Stimulated activated CD8-positive, alpha-beta memory T cell treated with anti-CD3 and anti-CD28 coated beads, Interleukin-12 subunit alpha, Interleukin-12 subunit beta, amount 100 ng/mL, for 1 hour (primary cell): ENCODE data around the gene AMT.
A peak's percentile ranks its signal among the peaks of the same experiment; 100 is the strongest.
"Not testable (repeated sequence)": the region's sequence is repeated elsewhere in the genome, so short reads cannot be mapped to it uniquely, and the experiment has no call there.

Source experiments
- DNase-seq: peaks from one replicate; pipeline ENCODE4 v3.0.0-alpha.2; 2020; ENCODE audit warnings: low read depth

AMT gene

GRCh38 chr3:49421890-49422378, 339 bp downstream of the AMT start:
- DNase-seq: no peak

GRCh38 chr3:49417516-49418120, 4.7 kb downstream of the AMT start:
- no peak for DNase-seq

DNA sequence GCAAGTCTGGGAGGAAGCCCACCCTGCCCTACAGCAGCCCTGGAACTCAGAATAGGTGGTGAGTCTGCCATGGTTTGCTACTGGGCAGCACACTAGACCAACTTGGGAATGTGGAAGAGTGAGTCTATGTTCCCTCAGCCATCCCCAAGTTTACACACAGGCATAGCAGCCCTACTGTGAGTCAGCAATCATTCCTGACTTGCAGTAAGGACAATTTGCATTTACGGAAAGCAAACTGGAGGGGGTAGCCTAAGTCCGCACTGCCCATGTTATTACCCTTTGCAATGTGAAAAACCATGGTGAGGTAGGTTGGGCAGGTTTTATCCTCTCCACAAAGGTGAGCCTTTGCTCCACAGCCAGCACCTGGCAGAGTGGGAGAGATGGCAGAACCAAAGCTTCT, 5.4 kb downstream of the AMT start:
- DNase-seq: no peak

DNA sequence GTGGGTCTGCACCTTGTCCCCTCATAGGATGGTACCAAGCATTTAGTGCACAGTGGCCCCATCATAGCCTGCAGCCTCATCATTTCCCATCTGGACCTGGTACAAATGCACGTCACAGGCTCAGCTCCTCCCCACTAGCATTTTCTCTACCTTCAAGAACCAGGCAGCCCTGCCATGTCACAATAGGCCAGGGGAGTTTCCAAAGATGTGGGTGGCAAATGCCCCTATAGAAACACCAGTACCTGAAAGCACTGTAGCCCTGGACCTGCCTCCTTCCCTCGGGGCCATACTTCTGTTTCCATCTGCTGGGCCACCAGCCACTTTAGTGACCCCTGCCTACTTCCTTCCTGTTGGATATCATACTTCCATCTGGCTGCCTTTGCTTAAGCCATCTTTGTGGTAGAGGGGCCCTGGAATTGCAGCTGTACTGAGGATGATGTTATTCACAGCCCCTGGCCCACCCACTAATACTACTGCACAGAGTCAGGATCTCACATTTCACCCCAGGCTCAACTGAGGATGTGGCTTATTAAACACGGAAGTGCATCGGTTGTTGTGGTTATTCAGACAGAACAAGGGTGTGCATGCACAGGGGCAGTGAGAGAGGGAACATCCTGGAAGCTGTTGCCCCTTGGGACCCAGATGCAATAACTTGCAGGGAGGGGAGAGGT, 6.2 kb downstream of the AMT start:
- peak; percentile 41 for DNase-seq

DNA sequence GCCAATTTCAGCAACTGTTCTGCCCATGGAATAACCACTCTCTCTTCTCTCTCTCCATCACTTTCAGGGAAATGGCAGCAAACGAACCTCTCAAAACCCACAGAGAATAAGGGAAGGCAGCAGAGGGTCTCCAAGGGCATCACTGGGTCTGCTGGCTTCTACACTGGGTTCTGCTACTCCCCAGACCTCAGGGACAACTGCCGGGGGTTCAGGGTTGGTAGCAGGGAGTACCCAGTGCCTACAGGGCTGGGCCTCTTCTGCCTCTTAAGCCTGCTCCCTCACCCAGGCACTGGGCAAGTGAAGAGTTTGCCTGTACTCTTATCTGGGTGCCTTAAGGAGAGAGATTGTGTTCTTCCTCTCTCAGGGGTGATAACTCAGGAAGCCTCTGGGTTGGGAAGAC, 7.5 kb downstream of the AMT start:
- no peak for DNase-seq

DNA sequence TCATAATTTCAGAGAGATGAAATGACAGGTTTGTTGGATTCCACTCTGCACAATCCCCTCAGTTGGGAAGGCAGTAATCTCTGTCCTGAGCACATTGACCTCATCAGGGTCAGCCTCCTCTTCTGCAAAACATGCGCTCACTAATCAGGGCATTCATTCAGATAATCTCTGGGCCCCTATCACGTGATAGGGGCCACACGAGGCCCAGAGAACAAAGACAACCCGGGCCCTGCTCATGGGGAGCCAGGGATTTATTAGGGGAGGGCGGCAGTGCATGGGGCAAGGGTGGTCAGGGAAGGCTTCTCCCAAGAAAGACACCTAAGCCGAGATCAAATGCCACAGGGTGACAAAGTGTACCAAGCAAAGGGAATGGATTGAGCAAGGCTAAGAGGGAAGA, 8.9 kb downstream of the AMT start:
- DNase-seq: no peak

- no peak for DNase-seq
These were observed 9.5 kb downstream of the AMT start for GRCh38 chr3:49412632-49413337.

GRCh38 chr3:49411968-49412631, 10.2 kb downstream of the AMT start, which contains the start of the genes RHOA and TCTA:
RHOA (minus strand) TSS chr3:49411976; CDS start chr3:49375589, 36,387 bp downstream.
TCTA (plus strand) TSS chr3:49412423; CDS start chr3:49412427, 4 bp downstream.
- DNase-seq: peak; percentile 99

GRCh38 chr3:49411535-49411967, 10.7 kb downstream of the AMT start:
- DNase-seq: no peak

- no peak for DNase-seq
These were observed 11.3 kb downstream of the AMT start for GRCh38 chr3:49410846-49411534.

GRCh38 chr3:49410066-49410845, 12.0 kb downstream of the AMT start:
- no peak for DNase-seq

GRCh38 chr3:49406571-49407565, 15.4 kb downstream of the AMT start:
- DNase-seq: no peak

DNA sequence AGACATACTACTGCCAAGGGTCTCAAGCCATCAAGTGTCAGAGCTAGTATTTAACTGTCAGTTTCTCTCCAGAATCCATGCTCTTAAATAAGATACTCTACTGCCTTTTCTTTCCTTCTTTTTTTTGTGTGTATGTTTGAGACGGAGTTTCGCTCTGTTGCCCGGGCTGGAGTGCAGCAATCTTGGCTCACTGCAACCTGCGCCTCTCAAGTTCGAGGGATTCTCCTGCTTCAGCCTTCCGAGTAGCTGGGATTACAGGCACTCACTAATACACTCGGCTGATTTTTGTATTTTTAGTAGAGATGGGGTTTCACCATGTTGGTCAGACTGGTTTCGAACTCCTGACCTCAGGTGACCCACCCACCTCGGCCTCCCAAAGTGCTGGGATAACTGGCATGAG, 16.7 kb downstream of the AMT start:
- DNase-seq: not testable (repeated sequence)

- no peak for DNase-seq
These were observed 18.4 kb downstream of the AMT start for GRCh38 chr3:49403891-49404290.

DNA sequence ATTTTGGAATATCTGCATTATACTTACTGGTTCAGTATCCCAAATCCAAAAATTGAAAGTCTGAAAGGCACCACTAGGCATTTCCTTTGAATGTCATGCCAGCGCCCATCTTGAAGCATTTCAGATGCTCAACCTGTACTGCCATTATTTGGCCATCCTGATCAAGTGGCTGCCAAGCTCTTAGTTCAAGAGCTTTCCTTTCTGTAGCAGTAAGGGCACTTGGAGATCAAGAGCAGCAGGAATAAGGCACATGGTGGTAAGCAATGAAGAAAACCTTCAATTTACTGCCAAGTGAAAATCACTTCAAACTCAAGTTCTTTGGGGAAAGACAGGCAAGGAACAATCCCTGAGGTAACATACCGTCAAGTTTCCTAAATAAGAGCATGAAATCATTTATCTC, 20.5 kb downstream of the AMT start:
- DNase-seq: no peak

- DNase-seq: no peak
These were observed 22.8 kb downstream of the AMT start for GRCh38 chr3:49399461-49399860.

- DNase-seq: no peak
These were observed 24.8 kb downstream of the AMT start for GRCh38 chr3:49397470-49397869.

GRCh38 chr3:49391310-49391709, 31.0 kb downstream of the AMT start:
- DNase-seq: not testable (repeated sequence)

- no peak for DNase-seq
These were observed 33.0 kb downstream of the AMT start for GRCh38 chr3:49389297-49389696.
